ENCODE results near the gene KIF16B.
"Not testable (repeated sequence)": the region's sequence is repeated elsewhere in the genome, so short reads cannot be mapped to it uniquely, and the experiment has no call there.

DNA sequence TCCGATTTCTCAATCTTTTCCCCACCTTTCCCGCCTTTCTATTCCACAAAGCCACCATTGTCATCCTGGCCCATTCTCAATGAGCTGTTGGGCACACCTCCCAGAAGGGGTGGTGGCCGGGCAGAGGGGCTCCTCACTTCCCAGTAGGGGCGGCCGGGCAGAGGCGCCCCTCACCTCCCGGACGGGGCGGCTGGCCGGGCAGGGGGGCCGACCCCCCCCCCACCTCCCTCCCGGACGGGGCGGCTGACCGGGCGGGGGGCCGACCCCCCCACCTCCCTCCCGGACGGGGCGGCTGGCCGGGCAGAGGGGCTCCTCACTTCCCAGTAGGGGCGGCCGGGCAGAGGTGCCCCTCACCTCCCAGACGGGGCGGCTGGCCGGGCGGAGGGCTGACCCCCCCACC is 346.3 kb downstream of the KIF16B start:
- TF ChIP-seq, protein P1, sequence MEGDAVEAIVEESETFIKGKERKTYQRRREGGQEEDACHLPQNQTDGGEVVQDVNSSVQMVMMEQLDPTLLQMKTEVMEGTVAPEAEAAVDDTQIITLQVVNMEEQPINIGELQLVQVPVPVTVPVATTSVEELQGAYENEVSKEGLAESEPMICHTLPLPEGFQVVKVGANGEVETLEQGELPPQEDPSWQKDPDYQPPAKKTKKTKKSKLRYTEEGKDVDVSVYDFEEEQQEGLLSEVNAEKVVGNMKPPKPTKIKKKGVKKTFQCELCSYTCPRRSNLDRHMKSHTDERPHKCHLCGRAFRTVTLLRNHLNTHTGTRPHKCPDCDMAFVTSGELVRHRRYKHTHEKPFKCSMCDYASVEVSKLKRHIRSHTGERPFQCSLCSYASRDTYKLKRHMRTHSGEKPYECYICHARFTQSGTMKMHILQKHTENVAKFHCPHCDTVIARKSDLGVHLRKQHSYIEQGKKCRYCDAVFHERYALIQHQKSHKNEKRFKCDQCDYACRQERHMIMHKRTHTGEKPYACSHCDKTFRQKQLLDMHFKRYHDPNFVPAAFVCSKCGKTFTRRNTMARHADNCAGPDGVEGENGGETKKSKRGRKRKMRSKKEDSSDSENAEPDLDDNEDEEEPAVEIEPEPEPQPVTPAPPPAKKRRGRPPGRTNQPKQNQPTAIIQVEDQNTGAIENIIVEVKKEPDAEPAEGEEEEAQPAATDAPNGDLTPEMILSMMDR (conservative IDR thresholded peaks at IDR 0.05; ENCODE audit: low read depth, low read length) = not testable (repeated sequence)
- not testable (repeated sequence) for TF ChIP-seq EZH2 (IDR thresholded peaks at IDR 0.05; ENCODE audit: borderline replicate concordance, low read depth, low read length, poor library complexity, severe bottlenecking)
